Cardiac fibroblast (primary cell): ENCODE data around the gene FRZB.

Experiments
- DNase-seq, 2 donors: peaks; one replicate each; pipeline versions ENCODE4 v3.0.0 to v3.0.0-alpha.2; 2010; ENCODE audit warnings: low read depth in 2 of 2
- H3K4me3 ChIP-seq, 2 donors: replicated peaks in 1 of 2; 1 replicate in 1 of 2; 2 replicates in 1 of 2; pipeline ENCODE4 v1.5.1; 2011; ENCODE audit warnings: low read depth in 2 of 2, low read length in 2 of 2, mild to moderate bottlenecking in 2 of 2, moderate library complexity in 1 of 2
- TF ChIP-seq, protein P1 (sequence below): IDR thresholded peaks from one replicate; pipeline ENCODE4 v1.5.1; 2011; ENCODE audit warnings: low read depth, mild to moderate bottlenecking, low read length, inconsistent platforms

FRZB gene

DNA sequence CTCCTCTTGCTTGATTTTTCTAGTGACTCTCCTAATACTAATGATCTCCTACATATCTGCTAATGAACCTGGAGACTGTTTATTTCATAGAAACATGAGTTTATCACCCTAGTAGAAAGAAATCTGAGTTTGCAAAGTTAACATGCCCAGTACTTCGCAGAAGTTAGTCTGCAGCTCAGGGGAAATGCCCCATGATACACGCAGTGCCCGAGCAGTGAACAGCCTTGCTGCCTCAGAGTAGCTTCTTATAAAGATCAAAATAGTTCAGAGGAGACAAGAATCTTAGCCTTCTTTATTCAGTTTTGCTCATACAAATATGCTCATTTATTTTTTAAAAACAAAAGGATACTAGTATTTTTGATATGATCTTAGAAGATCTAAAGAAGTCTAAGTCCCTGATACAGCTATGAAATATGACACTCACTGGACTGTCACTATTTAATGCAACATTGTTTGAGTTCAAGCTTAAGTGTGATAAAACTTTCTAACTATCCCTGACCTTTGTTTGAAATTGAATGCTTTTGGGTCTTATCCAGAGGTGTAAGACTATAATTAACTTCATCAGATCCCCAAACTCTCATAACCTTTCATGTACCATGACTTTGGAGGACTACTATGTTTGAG, 20.5 kb downstream of the FRZB start:
- H3K4me3 ChIP-seq = no peak overlapping the region
- TF ChIP-seq, protein P1, sequence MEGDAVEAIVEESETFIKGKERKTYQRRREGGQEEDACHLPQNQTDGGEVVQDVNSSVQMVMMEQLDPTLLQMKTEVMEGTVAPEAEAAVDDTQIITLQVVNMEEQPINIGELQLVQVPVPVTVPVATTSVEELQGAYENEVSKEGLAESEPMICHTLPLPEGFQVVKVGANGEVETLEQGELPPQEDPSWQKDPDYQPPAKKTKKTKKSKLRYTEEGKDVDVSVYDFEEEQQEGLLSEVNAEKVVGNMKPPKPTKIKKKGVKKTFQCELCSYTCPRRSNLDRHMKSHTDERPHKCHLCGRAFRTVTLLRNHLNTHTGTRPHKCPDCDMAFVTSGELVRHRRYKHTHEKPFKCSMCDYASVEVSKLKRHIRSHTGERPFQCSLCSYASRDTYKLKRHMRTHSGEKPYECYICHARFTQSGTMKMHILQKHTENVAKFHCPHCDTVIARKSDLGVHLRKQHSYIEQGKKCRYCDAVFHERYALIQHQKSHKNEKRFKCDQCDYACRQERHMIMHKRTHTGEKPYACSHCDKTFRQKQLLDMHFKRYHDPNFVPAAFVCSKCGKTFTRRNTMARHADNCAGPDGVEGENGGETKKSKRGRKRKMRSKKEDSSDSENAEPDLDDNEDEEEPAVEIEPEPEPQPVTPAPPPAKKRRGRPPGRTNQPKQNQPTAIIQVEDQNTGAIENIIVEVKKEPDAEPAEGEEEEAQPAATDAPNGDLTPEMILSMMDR = no peak
- peak in 1 of 2 donors; percentile 5 for DNase-seq

DNA sequence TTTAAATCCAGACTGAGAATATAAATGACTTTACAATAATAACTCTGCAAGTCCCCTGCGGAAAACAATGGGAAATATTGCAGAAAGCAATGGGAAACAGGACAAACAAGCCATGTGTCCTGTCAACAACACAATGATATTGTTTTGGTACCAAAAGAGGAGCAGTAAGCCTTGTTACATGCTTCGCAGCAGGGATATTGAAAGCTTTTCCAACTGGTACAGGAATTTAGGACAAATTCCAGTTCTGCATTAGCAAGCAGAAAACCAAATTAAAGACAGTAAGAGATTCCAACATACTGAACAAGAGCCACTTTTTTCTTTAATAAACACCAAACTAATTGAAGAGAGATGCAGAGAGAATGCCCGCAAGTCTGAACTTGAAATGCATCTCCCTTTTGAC, 30.0 kb downstream of the FRZB start:
- no peak overlapping the region for H3K4me3 ChIP-seq
- TF ChIP-seq, protein P1 = no peak
- DNase-seq = no peak

DNA sequence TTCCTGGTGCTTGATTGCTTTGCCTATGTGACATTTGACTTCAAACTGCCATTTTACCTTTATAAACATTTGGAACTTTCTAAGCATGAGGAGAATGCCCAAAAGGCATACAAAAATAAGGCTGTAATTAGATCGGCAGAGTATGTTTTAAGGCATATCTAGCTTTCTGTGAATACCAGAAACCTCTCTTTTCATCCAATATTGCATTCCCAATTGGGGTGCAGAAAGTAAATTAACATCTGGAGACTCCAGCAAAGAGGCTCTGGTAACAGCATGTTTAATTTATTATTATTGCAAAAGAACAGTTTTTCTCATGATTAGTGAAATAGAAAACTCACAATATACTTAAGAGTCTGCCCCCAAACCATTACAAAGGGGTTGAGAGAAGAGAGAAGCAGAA, 32.1 kb downstream of the FRZB start:
- TF ChIP-seq, protein P1 = no peak
- H3K4me3 ChIP-seq = no peak overlapping the region
- no peak for DNase-seq

DNA sequence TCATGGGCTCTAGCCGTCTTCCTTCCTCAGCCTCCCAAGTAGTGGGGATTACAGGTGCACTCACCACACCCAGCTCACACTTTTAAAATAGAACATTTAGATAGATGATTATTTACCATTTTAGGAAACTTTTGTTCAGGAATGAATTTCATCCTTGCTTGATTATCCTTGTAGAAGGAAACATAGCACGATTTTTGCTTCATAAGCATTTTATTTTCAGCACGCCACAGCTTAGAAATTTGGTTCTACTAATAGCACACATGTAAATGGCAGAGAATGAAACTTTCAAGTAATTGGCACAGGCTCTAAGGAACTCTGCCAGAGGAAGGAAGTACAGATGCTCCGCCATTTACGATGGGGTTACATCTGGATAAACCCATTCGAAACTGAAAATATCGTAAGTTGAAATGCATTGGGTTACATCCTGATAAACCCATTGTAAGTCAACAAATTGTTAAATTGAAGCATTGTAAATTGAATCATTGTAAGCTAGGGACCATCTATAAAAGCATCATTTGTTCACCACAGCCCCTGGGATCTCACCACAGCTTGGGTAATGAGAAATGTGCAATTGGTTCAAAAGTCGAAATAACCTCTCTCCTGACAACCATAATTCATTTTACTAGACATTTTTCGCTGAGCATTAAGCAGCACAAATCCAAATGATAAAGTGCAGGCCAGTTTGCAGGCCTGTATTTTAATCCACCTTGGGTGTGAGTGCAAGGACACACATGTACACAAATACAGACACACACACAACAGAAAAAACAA, 33.2 kb downstream of the FRZB start:
- no peak overlapping the region for H3K4me3 ChIP-seq
- TF ChIP-seq, protein P1 = no peak
- DNase-seq = no peak

DNA sequence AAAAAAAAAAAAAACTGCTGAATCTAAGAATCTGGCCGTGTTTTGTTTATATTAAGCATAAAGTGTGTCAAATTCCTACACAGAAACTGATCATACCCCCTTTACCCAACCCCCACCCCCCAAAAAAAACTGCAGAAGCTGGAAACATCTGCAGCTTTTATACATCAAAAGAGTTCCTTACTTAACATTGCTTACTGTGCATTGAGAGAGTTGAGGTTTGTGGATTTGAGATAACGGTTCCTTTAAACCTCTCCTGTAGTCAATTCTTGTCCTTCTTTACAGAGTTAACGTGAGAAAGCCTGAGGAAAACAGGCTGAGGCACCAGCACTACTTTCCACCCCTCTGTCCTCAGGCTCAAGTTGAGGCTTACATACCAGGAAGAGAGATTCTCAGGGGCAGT, 34.5 kb downstream of the FRZB start:
- H3K4me3 ChIP-seq = no peak overlapping the region
- TF ChIP-seq, protein P1 = no peak
- DNase-seq = no peak

DNA sequence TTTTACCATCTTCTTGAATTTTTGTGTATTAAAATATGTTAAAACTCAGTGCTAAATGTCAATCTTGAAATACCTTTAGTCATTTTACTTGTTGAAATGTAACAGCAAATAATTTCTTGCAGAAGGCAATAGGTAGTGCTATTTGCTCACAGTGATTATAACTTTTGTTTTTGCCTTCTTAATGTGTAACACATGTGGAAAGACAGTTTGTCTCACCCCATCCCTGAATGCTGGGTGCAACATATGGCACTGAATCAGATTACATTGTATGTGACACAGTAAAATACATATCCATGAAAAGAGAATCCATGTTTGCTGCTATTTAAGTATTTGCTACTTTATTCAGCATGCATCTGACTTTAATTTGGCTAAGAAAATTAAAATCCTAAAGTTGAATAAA, 35.3 kb downstream of the FRZB start:
- H3K4me3 ChIP-seq = no peak overlapping the region
- TF ChIP-seq, protein P1 = no peak
- DNase-seq = no peak
